Cardiac fibroblast (primary cell): Measurements from ENCODE around the gene TANC1.
A peak's percentile ranks its signal among the peaks of the same experiment; 100 is the strongest.

Source experiments
- DNase-seq, 2 donors: peaks; one replicate each; pipeline versions ENCODE4 v3.0.0 to v3.0.0-alpha.2; 2010; ENCODE audit warnings: low read depth in 2 of 2
- H3K4me3 ChIP-seq, 2 donors: replicated peaks in 1 of 2; 1 replicate in 1 of 2; 2 replicates in 1 of 2; pipeline ENCODE4 v1.5.1; 2011; ENCODE audit warnings: low read depth in 2 of 2, low read length in 2 of 2, mild to moderate bottlenecking in 2 of 2, moderate library complexity in 1 of 2
- TF ChIP-seq, protein P1 (sequence below): IDR thresholded peaks from one replicate; pipeline ENCODE4 v1.5.1; 2011; ENCODE audit warnings: low read depth, mild to moderate bottlenecking, low read length, inconsistent platforms

TANC1 gene

DNA sequence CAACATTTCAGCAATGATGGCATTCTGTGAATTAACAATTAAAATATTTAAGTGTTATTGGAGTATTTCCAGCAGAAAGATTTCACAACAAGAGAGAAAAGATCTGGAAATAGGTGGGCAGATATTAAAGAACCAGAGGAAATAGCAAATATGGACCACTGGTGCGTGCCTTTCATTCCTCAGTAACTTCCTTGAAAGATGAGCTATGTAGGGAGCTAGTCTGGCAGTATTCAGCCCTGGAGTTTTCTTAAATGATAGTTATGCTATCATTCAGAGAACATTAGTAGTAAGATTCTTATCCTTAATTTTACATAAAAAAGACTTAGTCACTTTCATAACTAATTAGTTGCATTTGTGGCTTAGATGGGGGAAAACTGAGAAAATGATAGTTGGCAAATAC lies 41.5 kb downstream of the TANC1 start:
- H3K4me3 ChIP-seq: no peak overlapping the region
- no peak for DNase-seq
- TF ChIP-seq, protein P1, sequence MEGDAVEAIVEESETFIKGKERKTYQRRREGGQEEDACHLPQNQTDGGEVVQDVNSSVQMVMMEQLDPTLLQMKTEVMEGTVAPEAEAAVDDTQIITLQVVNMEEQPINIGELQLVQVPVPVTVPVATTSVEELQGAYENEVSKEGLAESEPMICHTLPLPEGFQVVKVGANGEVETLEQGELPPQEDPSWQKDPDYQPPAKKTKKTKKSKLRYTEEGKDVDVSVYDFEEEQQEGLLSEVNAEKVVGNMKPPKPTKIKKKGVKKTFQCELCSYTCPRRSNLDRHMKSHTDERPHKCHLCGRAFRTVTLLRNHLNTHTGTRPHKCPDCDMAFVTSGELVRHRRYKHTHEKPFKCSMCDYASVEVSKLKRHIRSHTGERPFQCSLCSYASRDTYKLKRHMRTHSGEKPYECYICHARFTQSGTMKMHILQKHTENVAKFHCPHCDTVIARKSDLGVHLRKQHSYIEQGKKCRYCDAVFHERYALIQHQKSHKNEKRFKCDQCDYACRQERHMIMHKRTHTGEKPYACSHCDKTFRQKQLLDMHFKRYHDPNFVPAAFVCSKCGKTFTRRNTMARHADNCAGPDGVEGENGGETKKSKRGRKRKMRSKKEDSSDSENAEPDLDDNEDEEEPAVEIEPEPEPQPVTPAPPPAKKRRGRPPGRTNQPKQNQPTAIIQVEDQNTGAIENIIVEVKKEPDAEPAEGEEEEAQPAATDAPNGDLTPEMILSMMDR: no peak

DNA sequence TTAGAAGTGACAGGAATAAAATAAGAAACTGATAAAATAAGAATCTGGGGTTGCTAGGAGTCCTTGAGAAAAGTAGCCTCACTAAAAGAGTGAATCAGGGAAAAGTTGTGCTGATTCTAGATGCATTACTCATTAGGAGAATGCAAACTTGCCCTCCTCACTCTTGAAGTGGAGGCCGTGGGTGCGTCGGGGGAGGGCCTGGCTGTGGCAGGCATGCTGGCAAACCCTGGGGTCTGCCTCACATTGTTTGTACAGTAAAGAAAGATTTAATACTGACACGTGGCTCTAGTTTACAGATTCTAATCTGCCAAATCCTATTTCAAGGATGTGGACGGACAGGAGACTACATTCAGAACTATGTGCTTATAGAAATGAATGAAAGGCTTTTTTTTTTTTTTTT lies 41.9 kb downstream of the TANC1 start:
- TF ChIP-seq, protein P1: no peak
- peak; percentile 58 to 75 for DNase-seq
- H3K4me3 ChIP-seq: no peak overlapping the region

DNA sequence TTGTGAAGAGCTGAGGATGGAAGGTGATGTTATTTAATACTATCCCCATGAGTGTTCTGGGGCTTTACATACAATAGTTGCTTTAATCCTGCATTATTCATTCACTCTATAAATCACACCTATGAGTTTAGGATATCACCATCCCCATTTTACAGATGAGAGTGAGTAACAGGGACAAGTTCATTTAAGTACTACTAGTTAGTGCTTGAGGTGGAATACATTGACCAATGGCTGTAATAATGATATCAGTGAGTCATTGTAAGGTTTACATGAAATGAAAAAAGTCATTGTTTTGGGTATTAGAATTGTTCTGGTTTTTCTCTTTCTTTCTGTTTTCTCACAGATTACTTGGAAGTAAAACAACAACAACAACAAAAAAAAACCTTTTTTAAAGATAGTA lies 42.5 kb downstream of the TANC1 start:
- DNase-seq: peak in 1 of 2 donors; percentile 57
- no peak overlapping the region for H3K4me3 ChIP-seq
- TF ChIP-seq, protein P1: no peak

DNA sequence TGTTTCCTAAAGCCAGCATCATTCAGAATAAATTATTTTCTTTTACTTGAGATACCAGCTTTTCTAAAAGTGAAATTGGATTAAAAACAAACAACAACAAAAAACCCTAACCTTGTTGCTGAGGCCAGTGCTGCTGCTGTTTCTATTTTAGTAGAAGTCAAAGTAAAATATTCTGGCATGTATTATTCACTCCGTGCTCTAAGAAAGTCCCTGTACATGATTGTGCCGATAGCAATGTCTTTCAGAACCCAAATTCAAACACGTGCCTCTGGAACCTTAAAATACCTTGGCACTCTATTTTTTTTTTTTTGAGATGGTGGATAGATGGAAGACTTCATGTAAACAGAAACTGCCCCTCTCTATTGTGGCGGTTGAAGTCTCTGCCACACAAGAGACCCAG lies 43.7 kb downstream of the TANC1 start:
- TF ChIP-seq, protein P1: no peak
- H3K4me3 ChIP-seq: no peak overlapping the region
- DNase-seq: peak in 1 of 2 donors; percentile 25

DNA sequence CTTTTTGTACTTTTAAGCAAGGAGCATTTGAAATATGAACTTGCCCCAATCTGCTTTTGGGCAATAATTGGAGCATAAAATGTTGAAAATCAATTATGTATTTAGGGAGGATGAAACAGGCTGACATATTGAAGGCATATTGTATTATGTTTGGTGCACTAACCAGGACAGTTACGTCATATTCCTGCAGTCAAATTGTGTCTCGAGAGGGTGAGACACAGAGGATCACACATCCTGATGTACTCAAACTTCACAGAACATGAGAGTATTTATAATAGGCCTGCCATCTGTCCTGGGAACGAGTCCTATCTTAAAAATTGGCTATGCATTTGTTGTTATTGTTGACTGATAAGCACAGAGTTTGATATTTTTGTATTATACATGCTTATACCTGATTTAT lies 44.7 kb downstream of the TANC1 start:
- no peak overlapping the region for H3K4me3 ChIP-seq
- no peak for DNase-seq
- TF ChIP-seq, protein P1: no peak

DNA sequence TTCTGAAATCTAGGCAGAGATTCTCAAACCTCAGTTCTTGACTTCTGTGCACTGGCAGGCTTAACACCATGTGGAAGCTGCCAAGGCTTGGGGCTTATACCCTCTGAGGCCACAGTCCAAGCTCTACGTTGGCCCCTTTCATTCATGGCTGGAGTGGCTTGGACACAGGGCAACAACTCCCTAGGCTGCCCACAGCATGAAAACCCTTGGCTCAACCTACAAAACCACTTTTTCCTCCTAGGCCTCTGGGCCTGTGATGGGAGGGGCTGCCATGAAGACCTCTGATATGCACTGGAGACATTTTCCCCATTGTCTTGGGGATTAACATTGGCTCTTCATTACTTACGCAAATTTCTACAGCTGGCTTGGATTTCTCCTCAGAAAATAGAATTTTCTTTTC lies 46.7 kb downstream of the TANC1 start:
- TF ChIP-seq, protein P1: no peak

DNA sequence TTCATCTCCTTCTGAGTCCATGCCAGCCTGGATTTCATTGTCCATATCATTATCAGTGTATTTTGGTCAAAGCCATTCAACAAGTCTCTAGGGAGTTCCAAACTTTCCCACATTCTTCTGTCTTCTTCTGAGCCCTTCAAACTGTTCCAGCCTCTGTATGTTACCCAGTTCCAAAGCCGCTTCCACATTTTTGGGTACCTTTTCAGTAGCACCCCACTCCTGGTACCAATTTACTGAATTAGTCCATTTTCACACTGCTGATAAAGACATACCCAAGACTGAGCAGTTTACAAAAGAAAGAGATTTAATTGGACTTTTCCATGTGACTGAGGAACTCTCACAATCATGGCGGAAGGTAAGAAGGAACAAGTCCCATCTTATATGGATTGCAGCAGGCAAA lies 47.4 kb downstream of the TANC1 start:
- H3K4me3 ChIP-seq: no peak overlapping the region
- no peak for DNase-seq
- TF ChIP-seq, protein P1: no peak

More for the DNA sequence above, 46.7 kb downstream of the TANC1 start:
- DNase-seq: no peak
- H3K4me3 ChIP-seq: no peak overlapping the region
